ENCODE results near the gene LCP2.

DNA sequence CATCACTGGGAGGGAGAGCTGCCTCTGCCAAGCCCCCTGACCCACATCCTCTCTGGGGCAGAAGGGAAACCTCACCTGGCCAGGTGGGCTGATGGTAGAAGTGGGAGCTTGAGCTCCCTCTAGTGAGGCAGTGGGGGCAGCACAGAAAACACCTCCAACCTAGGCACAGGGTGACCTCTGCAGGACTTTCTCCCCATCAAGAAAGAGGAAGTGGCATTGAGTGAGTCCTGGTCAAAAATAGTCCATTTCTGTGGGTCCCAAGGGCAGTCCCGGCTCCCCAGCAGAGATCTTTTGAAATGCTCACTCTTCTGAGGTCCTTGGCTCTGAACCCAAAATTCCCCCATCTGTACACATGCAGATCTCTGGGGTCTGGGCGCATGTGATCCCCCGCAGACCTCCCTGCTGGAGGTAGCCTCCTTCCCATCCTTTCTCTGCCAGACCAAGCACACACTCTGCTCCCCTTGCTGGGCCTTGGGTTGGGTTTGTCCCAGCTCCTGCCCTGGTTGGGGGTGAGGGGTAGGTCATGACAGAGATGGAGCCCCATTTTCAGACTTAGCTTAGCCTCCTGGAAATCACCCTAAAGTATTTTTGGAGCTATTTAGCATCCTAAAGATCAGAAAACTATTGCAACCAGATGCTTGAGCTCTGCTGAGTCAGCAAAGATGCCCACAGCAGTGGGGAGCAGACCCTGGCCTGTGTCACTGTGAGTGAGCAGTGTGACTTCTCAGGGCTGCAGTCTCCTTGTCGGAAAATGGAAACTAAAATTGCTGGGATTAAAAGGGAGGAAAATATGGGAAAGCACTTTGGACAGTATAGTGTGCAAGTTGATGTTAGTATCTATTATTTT lies 41.6 kb upstream of the LCP2 start:
- TF ChIP-seq CTCF (IDR thresholded peaks at IDR 0.05) (peak; percentile 63), NR3C1 (CRISPR knock-in tag; conservative IDR thresholded peaks at IDR 0.05; ENCODE audit: low read depth) (no peak), ZNF532 (CRISPR knock-in tag; IDR thresholded peaks at IDR 0.05; ENCODE audit: borderline replicate concordance) (no peak), CBFB (CRISPR knock-in tag; IDR thresholded peaks at IDR 0.05; ENCODE audit: low read depth) (no peak), PRDM15 (CRISPR knock-in tag; IDR thresholded peaks at IDR 0.05) (no peak), SP1 (CRISPR knock-in tag; conservative IDR thresholded peaks at IDR 0.05) (0 out of 2 replicates have a peak, but pooled peaks have one; percentile 31), ATF3 (CRISPR knock-in tag; conservative IDR thresholded peaks at IDR 0.05) (no peak), SMAD4 (CRISPR knock-in tag; IDR thresholded peaks at IDR 0.05) (no peak), NR1H2 (CRISPR knock-in tag; IDR thresholded peaks at IDR 0.05) (no peak), AFF4 (CRISPR knock-in tag; IDR thresholded peaks at IDR 0.05; ENCODE audit: borderline replicate concordance) (no peak), ZNF232 (CRISPR knock-in tag; IDR thresholded peaks at IDR 0.05) (no peak), E2F4 (CRISPR knock-in tag; IDR thresholded peaks at IDR 0.05; ENCODE audit: borderline replicate concordance, low read depth) (no peak)
- TF ChIP-seq, protein P1, sequence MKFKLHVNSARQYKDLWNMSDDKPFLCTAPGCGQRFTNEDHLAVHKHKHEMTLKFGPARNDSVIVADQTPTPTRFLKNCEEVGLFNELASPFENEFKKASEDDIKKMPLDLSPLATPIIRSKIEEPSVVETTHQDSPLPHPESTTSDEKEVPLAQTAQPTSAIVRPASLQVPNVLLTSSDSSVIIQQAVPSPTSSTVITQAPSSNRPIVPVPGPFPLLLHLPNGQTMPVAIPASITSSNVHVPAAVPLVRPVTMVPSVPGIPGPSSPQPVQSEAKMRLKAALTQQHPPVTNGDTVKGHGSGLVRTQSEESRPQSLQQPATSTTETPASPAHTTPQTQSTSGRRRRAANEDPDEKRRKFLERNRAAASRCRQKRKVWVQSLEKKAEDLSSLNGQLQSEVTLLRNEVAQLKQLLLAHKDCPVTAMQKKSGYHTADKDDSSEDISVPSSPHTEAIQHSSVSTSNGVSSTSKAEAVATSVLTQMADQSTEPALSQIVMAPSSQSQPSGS (CRISPR knock-in tag; IDR thresholded peaks at IDR 0.05; ENCODE audit: borderline replicate concordance, low read depth): no peak

Measured in WTC11 (cell line).